ENCODE data around the gene TBC1D14. TPM values are rescaled to one million over a fixed set of nuclear protein-coding genes. Genes with fewer than 3 reads are reported as not detected.

TBC1D14 gene
- total and polyA plus RNA-seq, 2 of the 8 experiments (the other 6 are each of a cell fraction or from before 2014, with no cell fraction given) = 45.6 to 48.2 TPM

DNA sequence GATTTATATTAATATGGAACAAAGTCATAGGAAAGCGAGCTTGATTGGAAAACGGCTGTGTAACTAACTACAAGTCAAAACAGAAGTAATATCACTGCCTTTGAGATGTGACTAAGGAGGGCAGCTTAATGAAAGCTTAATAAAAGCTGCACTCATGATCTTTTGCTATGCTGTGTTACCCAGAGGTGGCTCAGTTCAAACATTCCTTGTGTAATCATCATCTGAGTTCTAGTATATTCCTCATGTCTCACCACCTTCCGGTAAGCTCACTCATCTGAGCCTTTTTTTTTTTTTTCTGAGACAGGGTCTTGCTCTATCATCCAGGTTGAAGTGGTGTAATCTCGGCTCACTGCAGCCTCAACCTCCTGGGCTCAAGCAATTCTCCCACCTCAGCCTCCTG lies 153.2 kb downstream of the TBC1D14 start:
- 78% methylated on average over 4 of the region's 4 CpGs; no CpG with 5 or more reads in 1 of the 2 experiments for WGBS, 2 experiments (ENCODE audit: extremely low coverage in 1 of 2, insufficient coverage in 1 of 2, insufficient read length in 1 of 2, insufficient replicate concordance in 2 of 2, low coverage in 1 of 2, low lambda C conversion rate in 2 of 2, missing lambda C conversion rate in 1 of 2)
- peaks cover 10 to 28% of the 10 kb centered on the region in 2 experiments for H4K20me1 ChIP-seq (replicated peaks in 1 of 2; ENCODE audit: control insufficient read depth in 1 of 2, insufficient read depth in 2 of 2, low read length in 2 of 2)
- H3K4me3 ChIP-seq (ENCODE audit: extremely low read depth in 1 of 4, insufficient read depth in 2 of 4, low read depth in 3 of 4, low read length in 4 of 4) = no peak overlapping the region
- H3K79me2 ChIP-seq (ENCODE audit: control insufficient read depth in 1 of 2, insufficient read depth in 2 of 2, low read length in 2 of 2) = peaks cover 0 to 28% of the 10 kb centered on the region in 2 experiments; a peak in 2 of 4 replicates
- H3K9me3 ChIP-seq (ENCODE audit: insufficient read depth in 2 of 2, low read depth in 1 of 2, low read length in 1 of 2) = no peaks in the 10 kb centered on the region
- H4K91ac ChIP-seq (replicated peaks; ENCODE audit: insufficient read length, low read length) = no peak overlapping the region
- no peak overlapping the region for H3K56ac ChIP-seq (replicated peaks; ENCODE audit: insufficient read length, low read depth, low read length)
- ChIA-PET CTCF (ENCODE audit: partially characterized antibody) (interaction anchor here (0.7 to 1.4 kb wide), 6 partner anchors 9 to 519 kb away, joined by 3 to 5 read pairs (median 4); partner anchors contain the start of gene TADA2B), POLR2A (ENCODE audit: partially characterized antibody) (interaction anchor here (0.6 to 1.7 kb wide), 3 partner anchors 13 to 248 kb away, joined by 3 read pairs; no protein-coding TSS in a partner anchor)
- H3K79me1 ChIP-seq (ENCODE audit: low read depth, low read length) = peaks cover 5% of the 10 kb centered on the region; the same call in 1 of the 2 replicates
- TF ChIP-seq ATF2 (IDR thresholded peaks at IDR 0.05; ENCODE audit: low read length) (no peak), YY1 (IDR thresholded peaks at IDR 0.05; ENCODE audit: low read depth, low read length) (no peak), HDAC6 (IDR thresholded peaks at IDR 0.05; ENCODE audit: low read depth, low read length) (no peak), ATF3 (IDR thresholded peaks at IDR 0.05; ENCODE audit: insufficient read depth, low read depth, low read length) (no peak), RAD21 (IDR thresholded peaks at IDR 0.05 in 1 of 2, conservative IDR thresholded peaks at IDR 0.05 in 1 of 2; ENCODE audit: low read depth in 2 of 2, low read length in 2 of 2) (no peak), BRCA1 (IDR thresholded peaks at IDR 0.05; ENCODE audit: low read depth, low read length) (no peak)
- no peak overlapping the region for H3K23ac ChIP-seq (ENCODE audit: insufficient read length)
- H3K18ac ChIP-seq (ENCODE audit: extremely low read depth, low read length) = no peak overlapping the region
- H4K8ac ChIP-seq (ENCODE audit: extremely low read depth, insufficient read depth, low read length) = no peak overlapping the region
- H2BK20ac ChIP-seq (ENCODE audit: low read length) = no peak overlapping the region
- DNase-seq (ENCODE audit: low read depth in 1 of 2, low spot score in 2 of 2) (no peak), FAIRE-seq (no peak)
- H3K4ac ChIP-seq (replicated peaks; ENCODE audit: insufficient read length, low read depth, low read length) = no peak overlapping the region
- H3K9ac ChIP-seq (replicated peaks in 1 of 4; ENCODE audit: extremely low read depth in 1 of 4, low read depth in 3 of 4, low read length in 3 of 4) = no peak overlapping the region
- peaks cover 0 to 3% (median 3%) of the 10 kb centered on the region in 4 experiments; a peak in 1 of 7 replicates for H3K4me1 ChIP-seq (replicated peaks in 1 of 4; ENCODE audit: control insufficient read depth in 3 of 4, insufficient read depth in 4 of 4, low read length in 3 of 4)
- H2BK5ac ChIP-seq (ENCODE audit: low read depth, low read length) = no peak overlapping the region
- H3K4me2 ChIP-seq (ENCODE audit: insufficient read depth in 1 of 2, low read depth in 2 of 2, low read length in 2 of 2) = no peak overlapping the region
- H3K14ac ChIP-seq (ENCODE audit: insufficient read length) = no peak overlapping the region
- peaks cover 14 to 48% (median 40%) of the 10 kb centered on the region in 4 experiments for H3K36me3 ChIP-seq (ENCODE audit: control insufficient read depth in 2 of 4, insufficient read depth in 4 of 4, low read length in 3 of 4)
- H3K27me3 ChIP-seq (replicated peaks in 1 of 4; ENCODE audit: control insufficient read depth in 3 of 4, extremely low read depth in 1 of 4, insufficient read depth in 3 of 4, low read length in 3 of 4) = no peaks in the 10 kb centered on the region
- no peak overlapping the region for H2BK120ac ChIP-seq (replicated peaks; ENCODE audit: low read depth, low read length)
- no peak overlapping the region for H3K27ac ChIP-seq (ENCODE audit: low read depth, low read length)
- H2AK5ac ChIP-seq (ENCODE audit: low read depth, low read length) = no peak overlapping the region
- H2BK12ac ChIP-seq (ENCODE audit: low read depth, low read length) = no peak overlapping the region
- peaks cover 4% of the 10 kb centered on the region; the same call in 1 of the 2 replicates for H3K23me2 ChIP-seq (ENCODE audit: low read depth, low read length)
- no peak overlapping the region for H4K5ac ChIP-seq (ENCODE audit: insufficient read length, low read depth, low read length)
- H2BK15ac ChIP-seq (ENCODE audit: low read length) = no peak overlapping the region
- H2AFZ ChIP-seq (ENCODE audit: low read length) = no peak overlapping the region
